GM19193 (cell line): ENCODE data around the gene PRB2.
"Not testable (repeated sequence)": the region's sequence is repeated elsewhere in the genome, so short reads cannot be mapped to it uniquely, and the experiment has no call there.

Experiments
- POLR2A ChIP-seq: IDR thresholded peaks from 4 replicates; pipeline ENCODE4 v1.6.1; 2011; ENCODE audit not compliant: insufficient read depth, insufficient read length; ENCODE audit errors: extremely low read depth

PRB2 gene

GRCh38 chr12:11395467-11395866 lies at the start of gene PRB2:
Gene PRB2, minus strand, starts transcription at chr12:11395567. Its CDS starts 38 bp downstream, at chr12:11395529.
- TF ChIP-seq POLR2A: not testable (repeated sequence)

DNA sequence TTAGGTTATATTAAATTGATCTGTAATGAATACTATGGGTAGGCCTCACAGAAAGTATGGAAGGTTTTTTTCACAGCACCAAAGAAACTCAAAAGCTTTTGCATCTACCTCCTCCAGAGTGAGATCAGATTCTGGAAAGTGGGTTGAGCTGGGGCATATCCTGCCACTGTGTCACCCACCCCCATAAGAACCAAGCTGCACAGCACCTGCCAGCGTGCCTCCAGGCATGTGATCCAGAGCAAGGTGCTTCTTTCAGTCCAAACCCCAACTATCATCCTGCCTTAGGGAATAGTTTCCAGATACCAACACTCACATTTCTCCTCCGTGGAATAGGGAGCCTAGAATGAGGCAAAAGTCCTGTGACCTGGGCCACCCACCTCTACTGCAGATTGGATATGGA lies 42.6 kb upstream of the PRB2 start:
- no peak for TF ChIP-seq POLR2A

DNA sequence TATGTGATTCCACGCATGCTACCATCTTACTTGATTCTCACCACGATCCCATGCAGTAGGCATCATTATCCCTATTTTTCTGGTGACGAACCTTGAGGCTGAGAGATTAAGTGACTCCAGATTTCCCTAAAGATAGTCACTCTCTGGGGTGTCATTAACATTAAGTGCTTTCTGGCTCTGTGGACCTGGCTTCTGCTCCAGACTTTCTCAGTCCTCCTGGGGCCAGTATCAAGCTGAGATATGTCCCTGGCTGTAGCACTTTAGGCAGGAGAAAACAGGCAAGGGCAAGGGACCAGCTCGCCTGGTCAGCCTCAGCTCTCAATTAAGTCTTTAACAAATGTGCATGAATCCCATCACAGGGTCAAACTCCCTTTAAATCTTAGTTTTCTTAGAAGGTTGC lies 38.3 kb upstream of the PRB2 start:
- no peak for TF ChIP-seq POLR2A

- no peak for TF ChIP-seq POLR2A
These were observed 36.1 kb upstream of the PRB2 start for GRCh38 chr12:11431486-11431885.

DNA sequence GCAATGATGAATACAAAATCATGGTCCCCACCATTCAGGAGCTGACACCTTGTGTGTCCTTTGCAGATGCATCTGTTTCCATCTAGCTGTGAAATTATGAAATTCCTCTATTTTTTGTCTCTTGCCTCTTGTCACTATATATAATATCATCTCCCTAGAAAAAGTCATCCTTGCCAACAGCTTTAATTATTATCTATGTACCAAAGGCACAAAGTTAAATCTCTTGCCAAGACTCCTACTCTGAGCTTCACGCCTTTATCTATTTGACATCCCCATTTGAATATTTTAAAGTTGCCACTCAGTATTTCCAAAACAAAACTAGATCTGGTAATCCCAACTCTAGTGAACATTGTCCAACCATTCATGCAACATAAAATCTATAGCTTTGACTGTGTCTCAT lies 32.0 kb upstream of the PRB2 start:
- no peak for TF ChIP-seq POLR2A

GRCh38 chr12:11412731-11413130 lies 17.4 kb upstream of the PRB2 start:
- TF ChIP-seq POLR2A: no peak

- no peak for TF ChIP-seq POLR2A
These were observed 12.7 kb upstream of the PRB2 start for GRCh38 chr12:11408096-11408495.

GRCh38 chr12:11397366-11397765 lies 2.0 kb upstream of the PRB2 start:
- TF ChIP-seq POLR2A: no peak

DNA sequence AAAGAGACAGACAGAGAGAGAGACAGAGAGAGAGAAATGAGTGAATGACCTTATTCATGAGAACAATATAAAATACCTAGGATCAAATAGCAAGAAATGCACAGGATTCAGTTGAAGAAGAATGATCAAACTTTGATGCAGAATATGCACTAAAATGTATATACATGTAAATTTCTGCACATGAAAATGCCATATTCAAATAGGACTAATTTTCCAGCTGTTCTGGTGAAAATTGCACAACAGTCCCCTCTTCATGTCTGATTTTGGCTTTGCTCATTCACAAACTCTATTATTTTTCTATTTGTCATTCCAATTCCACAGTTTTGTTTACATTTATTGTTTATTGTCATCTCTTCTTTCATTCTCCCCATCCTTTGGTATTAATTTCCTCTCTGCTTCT lies 34.2 kb downstream of the PRB2 start:
- no peak for TF ChIP-seq POLR2A

DNA sequence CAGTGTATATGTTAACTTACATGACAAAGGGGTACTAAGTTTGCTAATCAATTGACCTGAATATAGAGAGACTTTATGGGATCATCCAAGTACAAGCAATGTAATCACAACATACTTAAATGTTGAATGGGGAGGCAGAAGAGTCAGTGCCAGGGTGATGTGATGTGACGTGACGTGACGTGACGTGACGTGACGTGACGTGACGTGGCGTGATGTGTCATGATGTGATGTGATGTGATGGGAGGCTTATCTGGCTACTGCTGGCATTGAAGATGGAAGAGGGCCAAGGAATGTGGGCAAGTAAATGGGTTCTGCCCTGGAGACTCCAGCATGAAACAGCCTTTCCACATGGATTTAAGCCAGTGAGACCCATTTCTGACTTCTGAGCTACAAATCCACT lies 46.9 kb downstream of the PRB2 start:
- TF ChIP-seq POLR2A: no peak

DNA sequence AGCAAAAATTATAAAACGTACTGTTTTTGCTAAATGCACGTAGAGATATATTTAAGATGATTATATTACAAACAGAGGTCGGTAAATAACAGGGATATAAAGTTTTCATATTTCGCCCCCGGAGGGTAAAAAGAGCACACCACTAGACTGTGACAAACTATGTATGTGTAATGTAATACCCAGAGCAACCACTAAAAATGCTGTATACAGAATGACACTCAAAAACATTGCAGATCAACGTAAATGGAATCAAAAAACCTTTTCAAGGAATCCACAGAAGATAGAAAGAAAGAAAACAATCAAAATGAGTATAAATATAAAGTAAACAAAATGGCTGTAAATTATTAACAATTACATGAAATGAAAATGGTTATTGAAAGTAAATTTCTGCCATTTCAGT lies 47.6 kb downstream of the PRB2 start:
- no peak for TF ChIP-seq POLR2A

DNA sequence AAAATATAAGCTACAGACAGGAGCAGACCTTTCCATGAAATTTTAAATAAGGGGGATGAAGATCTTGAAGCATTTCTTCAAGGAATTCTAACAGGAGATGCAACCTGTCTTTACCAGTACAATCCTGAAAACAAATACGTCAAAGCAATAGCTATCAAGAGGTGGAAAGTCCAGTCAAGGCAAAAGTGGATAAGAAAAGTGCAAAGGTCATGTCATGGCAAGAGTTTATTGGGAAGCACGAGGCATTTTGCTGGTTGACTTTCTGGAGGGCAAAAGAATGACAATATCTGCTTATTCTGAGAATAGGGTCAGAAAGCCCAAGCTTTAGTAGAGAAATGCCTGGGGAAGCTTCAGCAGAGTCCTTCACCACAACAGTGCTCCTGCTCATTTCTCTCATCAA lies 50.9 kb downstream of the PRB2 start:
- TF ChIP-seq POLR2A: no peak
